Epidermal melanocyte (primary cell): ENCODE results near the gene CDO1.
A peak's percentile ranks its signal among the peaks of the same experiment; 100 is the strongest.
"Not testable (repeated sequence)": the region's sequence is repeated elsewhere in the genome, so short reads cannot be mapped to it uniquely, and the experiment has no call there.

Experiments used
- DNase-seq: peaks from one replicate; pipeline ENCODE4 v3.0.0; 2011; ENCODE audit warnings: low spot score; ENCODE audit not compliant: insufficient read length

CDO1 gene

GRCh38 chr5:115831163-115831768 lies 14.8 kb upstream of the CDO1 start:
- peak; percentile 29 for DNase-seq

- no peak for DNase-seq
These were observed 13.5 kb upstream of the CDO1 start for GRCh38 chr5:115829913-115830312.

- no peak for DNase-seq
These were observed 9.5 kb upstream of the CDO1 start for GRCh38 chr5:115825948-115826347.

GRCh38 chr5:115824983-115825382 lies 8.5 kb upstream of the CDO1 start:
- DNase-seq, result not testable (repeated sequence)

GRCh38 chr5:115820846-115821245 lies 4.4 kb upstream of the CDO1 start:
- no peak for DNase-seq

GRCh38 chr5:115818821-115819220 lies 2.4 kb upstream of the CDO1 start:
- DNase-seq, result no peak

- no peak for DNase-seq
These were observed 927 bp upstream of the CDO1 start for GRCh38 chr5:115817386-115817785.

- DNase-seq, result no peak
These were observed 700 bp downstream of the CDO1 start for GRCh38 chr5:115815693-115816225.

- no peak for DNase-seq
These were observed 1.3 kb downstream of the CDO1 start for GRCh38 chr5:115815006-115815692.

GRCh38 chr5:115813719-115814118 lies 2.7 kb downstream of the CDO1 start:
- no peak for DNase-seq

GRCh38 chr5:115812372-115812771 lies 4.1 kb downstream of the CDO1 start:
- DNase-seq, result no peak

GRCh38 chr5:115811406-115811805 lies 5.1 kb downstream of the CDO1 start:
- no peak for DNase-seq

- DNase-seq, result peak; percentile 17
These were observed 5.7 kb downstream of the CDO1 start for GRCh38 chr5:115810761-115811160.

GRCh38 chr5:115809946-115810345 lies 6.5 kb downstream of the CDO1 start:
- DNase-seq, result no peak

GRCh38 chr5:115808066-115808465 lies 8.4 kb downstream of the CDO1 start:
- DNase-seq, result not testable (repeated sequence)

GRCh38 chr5:115807654-115808052 lies 8.8 kb downstream of the CDO1 start:
- no peak for DNase-seq

- no peak for DNase-seq
These were observed 9.3 kb downstream of the CDO1 start for GRCh38 chr5:115806986-115807653.

- DNase-seq, result no peak
These were observed 14.5 kb downstream of the CDO1 start for GRCh38 chr5:115801984-115802383.

- no peak for DNase-seq
These were observed 15.3 kb downstream of the CDO1 start for GRCh38 chr5:115801152-115801551.

- DNase-seq, result no peak
These were observed 16.4 kb downstream of the CDO1 start for GRCh38 chr5:115800108-115800507.

GRCh38 chr5:115798252-115798651 lies 18.2 kb downstream of the CDO1 start:
- DNase-seq, result no peak

GRCh38 chr5:115796656-115797055 lies 19.8 kb downstream of the CDO1 start:
- DNase-seq, result no peak
